ENCODE data around the gene MBOAT1.
A peak's percentile ranks its signal among the peaks of the same experiment; 100 is the strongest.

The MBOAT1 gene

GRCh38 chr6:20128018-20128417 lies 84.3 kb downstream of the MBOAT1 start:
- no peak for DNase-seq

DNA sequence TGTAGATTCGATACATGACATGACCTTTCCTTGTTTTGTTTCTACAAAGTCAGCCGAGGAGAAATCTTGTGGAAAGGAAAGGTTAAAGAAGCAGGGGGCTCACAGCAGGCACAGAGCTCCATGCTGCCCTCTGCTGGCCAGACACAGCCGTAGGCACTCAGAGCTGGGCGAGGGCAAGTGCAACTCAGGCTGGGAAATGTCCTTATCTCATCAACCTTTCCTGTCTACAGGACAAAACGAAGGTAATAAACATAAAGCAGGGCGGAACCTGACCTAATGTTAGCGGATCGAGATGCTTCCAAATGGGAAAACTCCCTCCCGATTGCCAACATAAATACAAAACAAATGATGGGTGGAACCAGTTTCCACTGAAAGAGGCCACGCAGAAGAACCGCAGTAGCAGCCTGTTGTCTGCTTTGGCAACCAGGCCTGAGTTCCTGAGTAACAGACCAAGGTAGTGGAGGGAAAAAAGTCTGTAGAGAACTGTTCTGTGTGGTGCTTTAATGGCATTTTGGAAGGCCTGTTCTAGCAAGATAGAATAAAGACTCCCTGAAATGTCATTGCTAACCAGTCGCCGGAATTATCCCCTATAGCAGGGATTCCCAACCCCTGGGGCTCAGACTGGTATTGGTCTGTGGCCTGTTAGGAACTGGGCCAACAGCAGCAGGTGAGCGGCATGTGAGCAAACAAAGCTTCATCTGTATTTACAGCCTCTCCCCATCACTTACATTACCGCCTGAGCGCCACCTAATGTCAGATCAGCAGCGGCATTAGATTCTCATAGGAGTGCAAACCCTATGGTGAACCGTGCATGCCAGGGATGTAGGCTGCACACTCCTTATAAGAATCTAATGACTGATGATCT lies 85.2 kb downstream of the MBOAT1 start:
- peak; percentile 87 for DNase-seq

DNA sequence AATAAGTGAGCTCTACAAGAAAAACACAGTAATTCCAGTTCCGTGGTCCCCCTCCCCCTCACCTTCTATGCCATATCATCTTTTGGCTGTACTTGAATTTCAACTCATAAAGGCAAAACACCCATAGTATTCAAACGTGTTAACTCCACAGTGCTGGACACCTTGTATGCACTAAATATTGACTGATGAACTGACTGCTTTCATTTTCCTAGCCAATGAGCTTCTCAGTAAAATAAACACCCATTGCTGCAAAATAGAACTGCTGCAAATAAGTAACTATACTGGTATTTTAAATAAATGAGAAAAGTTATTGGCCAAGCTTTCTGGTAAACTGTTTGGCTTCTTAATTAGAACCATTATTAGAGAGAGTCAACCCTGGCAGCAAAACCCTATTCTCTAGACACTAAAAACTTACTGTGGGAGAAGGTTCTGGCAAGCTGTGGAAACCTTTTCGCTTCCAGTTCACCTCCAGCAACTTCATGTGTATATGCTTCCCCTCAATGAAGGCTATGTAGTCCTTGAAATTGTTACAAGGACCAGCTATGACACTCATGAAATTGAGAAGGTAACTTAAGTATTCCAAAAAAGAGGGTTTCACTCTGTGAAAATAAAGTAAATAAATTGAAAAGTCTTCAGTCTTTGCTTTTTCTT lies 86.0 kb downstream of the MBOAT1 start:
- DNase-seq: no peak

DNA sequence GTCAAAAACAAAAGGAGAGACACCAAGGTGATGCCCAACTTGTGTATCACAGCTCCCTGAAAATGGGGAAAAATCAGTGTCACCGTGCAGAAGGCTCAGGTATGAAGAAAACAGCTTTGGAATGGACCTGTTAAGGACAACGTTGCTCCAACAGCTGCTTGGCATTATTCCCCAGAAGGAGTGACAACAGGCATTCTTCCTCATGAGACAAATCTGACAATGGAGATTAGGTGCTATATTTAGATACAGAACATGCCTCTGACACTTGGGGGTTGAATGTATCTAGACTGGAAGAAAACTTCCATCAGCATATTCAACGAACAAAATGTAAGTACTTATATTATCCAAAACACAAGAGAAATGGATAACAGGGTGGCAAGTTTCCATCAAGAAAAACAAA lies 87.7 kb downstream of the MBOAT1 start:
- DNase-seq: no peak

GRCh38 chr6:20119485-20119884 lies 92.8 kb downstream of the MBOAT1 start:
- no peak for DNase-seq

DNA sequence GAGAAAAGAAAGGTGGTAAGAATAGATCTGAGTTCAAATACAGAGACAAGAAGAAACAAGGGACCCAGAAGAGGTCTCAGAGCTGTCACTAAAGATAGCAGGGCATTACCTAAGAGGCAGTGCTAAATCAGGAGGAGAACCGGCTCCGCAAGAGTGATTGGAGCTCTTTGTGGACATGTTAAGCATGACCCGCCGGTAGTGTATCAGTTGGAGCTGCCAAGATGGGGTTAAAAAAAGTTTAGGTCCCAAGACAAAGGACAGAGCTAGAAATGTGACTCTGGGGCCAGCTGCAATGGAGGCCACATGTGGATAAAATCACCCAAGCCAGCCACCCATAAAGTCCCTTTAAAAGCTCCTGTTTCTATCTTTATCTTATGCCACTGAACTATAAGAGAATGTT lies 93.4 kb downstream of the MBOAT1 start:
- no peak for DNase-seq

DNA sequence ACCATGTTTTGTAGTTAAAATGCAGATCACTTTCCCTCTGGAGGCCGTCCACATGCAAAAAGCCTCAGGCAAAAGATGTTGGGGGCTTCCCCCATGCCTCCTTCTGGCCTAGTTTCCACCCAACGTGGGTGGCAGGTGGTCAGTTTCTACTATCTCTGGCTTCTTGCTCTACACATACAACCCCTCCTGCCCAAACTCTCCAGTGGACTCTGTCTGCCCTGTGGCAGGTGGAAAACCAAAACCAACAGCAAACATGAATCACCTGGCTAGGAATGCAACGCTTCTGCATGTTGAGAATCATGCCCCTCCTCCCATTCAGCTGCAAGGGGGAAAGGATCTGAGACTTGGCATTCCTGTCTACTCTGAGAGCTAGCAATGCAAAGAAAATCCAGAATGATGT lies 94.8 kb downstream of the MBOAT1 start:
- DNase-seq: no peak

- DNase-seq: no peak
These were observed 95.5 kb downstream of the MBOAT1 start for GRCh38 chr6:20116792-20117191.

DNA sequence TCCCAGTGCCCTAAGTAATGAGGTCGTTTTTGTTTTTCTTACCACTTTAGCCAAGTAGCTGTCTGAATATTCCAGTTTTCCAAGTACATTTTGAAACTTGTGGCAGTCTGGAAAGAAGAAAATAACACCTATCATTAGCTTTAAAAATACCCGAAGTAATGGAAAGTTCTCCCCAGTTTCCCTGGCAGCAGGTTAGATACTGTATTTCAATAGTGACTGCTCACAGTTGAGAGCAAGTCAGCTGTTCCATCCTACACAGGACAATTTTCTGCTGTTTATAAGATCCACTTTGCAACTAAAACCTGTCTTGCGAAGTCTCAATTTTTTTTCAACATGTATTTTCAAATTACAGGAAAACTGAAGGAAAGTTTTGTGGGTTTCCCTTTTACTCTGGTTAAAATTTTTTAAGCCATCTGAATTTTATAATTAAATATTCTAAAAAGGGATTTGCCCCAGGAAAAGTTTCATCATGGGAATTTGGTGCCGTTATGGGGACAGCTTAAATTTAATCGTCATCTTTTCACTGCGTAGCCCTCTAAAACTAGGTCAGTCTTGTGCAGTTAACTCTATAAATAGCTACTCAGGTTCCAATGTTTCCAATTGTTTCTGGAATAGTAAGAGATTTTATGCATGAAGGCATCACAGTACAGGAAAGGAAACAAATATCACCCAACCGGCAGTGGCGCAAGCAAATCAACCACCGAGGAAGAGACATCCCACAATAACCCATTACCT lies 96.9 kb downstream of the MBOAT1 start:
- no peak for DNase-seq

- no peak for DNase-seq
These were observed 98.5 kb downstream of the MBOAT1 start for GRCh38 chr6:20113649-20114224.

DNA sequence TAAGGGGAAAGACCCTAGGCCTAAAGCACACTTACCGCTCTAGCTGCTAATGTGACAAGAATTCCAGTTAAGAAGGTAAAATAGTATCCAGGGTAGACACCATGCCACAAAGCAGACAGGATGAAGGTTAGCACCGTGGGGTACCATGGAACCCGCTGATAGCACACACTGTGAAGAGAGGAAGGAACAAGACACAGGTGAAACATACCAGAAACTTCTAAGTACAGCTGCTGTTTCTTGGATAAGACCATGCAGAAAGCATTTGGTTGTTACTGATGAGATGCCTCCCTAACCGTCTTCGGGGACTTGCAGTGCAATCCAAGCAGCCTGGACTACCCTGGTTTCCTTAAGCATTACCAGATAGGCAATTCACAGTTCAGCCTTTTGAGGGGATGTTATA lies 99.4 kb downstream of the MBOAT1 start:
- no peak for DNase-seq

GRCh38 chr6:20112241-20112640 lies 100.0 kb downstream of the MBOAT1 start:
- no peak for DNase-seq

- no peak for DNase-seq
These were observed 101.8 kb downstream of the MBOAT1 start for GRCh38 chr6:20110478-20110877.

- DNase-seq: no peak
These were observed 102.7 kb downstream of the MBOAT1 start for GRCh38 chr6:20109526-20109925.

- DNase-seq: no peak
These were observed 106.4 kb downstream of the MBOAT1 start for GRCh38 chr6:20105838-20106237.

GRCh38 chr6:20104696-20105095 lies 107.6 kb downstream of the MBOAT1 start:
- DNase-seq: no peak

DNA sequence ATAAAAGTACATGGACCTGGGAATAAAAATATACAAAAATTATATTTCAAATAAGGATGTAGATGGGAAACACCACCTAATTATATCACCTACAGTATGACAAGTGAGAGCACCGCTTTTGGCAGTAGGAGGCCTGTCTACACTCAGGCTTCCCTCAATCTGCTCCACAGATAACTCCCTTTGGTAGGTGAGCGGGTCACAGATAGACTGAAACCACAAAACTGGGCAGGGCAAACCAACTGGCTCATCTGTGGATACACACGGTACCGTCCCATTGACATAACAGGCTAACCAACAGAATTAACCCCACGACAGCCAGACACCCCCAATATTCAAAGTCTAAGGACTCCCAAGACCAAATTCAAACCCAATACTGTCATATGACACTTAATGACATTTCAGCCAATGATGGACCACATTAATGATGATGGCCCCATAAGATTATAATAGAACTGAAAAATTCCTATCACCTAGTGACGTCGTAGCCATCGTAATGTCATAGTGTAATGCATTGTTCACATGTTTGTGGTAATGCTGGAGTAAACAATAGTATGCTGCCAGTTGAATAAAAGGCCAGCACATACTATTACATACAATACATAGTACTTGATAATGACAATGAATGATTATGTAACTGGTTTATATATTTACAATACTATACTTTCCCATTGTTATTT lies 109.7 kb downstream of the MBOAT1 start:
- DNase-seq: no peak

DNA sequence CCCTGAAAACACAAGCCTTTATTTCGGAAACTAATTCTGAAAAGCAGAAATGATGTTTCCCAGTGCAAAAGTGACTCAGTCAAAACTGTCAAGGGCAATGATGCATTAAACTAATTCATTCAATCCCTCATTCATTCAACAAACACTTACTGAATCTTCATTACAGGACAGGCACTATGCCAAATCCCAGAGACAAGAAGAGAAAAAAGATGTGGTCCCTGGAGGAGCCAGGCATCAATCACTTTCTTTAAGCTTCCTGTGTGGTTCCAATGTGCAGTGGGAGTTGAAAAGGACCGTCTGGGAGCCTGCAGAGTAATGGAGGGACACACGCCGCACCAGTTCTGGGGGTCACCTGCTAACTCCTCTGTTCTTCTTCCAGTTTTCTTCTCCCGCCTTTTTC lies 113.1 kb downstream of the MBOAT1 start:
- no peak for DNase-seq

GRCh38 chr6:20098267-20098876 lies 113.9 kb downstream of the MBOAT1 start:
- DNase-seq: no peak

DNA sequence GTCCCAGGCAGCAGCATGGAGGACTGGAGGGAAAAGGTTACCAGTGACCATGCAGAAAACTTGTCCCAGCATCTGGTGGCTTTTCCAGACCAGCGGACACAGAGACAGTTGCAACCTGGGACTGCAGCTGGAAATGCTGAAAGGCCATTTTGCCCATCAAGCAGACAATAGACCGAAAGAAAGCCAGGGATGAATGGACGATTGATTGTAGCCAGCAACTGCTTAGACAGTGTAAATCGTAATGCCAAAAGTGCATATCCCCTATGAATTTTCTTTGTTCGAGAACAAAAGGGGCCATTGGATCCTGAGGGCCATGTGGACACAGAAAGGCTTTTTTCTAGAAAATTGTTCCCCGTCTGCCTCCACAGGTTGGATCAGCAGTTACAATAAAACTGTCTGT lies 115.7 kb downstream of the MBOAT1 start:
- DNase-seq: no peak

- no peak for DNase-seq
These were observed 116.8 kb downstream of the MBOAT1 start for GRCh38 chr6:20095436-20095835.

DNA sequence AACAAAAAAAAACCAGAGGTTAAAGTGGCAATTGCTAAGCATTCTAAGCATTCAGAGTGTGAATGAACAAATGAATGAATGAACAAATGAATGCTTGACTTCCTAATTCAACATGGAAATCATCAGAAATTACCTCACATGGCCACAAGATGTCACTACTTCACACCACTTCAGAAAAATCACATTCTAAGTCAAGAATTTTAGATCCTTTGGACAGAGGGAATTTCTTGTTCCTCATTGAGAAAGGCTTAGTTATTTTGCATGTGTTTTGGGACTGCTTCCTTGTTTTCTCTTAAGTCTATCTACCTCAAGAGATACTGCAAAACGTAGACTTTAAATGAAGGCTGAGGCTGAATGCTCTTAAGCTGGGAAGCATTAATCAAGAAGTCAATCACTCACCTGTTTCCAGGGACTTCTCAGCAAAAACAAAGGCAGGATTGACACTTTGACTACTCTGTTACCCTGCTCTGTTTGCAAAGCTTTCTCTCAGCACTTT lies 120.2 kb downstream of the MBOAT1 start:
- DNase-seq: peak; percentile 85
